ENCODE measurements around the gene LRP8.

- no peak for TF ChIP-seq EZH2phosphoT487 (IDR thresholded peaks at IDR 0.05; ENCODE audit: insufficient read depth, low read depth)
- TF ChIP-seq EZH2 (IDR thresholded peaks at IDR 0.05; ENCODE audit: insufficient read depth, poor library complexity, severe bottlenecking): no peak
Observed at GRCh38 chr1:53344921-53345838, 17.3 kb upstream of the LRP8 start.

Measured in GM23248 (cell line).